Natural killer cell (primary cell): Measurements from ENCODE around the gene RTN4IP1. TPM values are rescaled to one million over a fixed set of nuclear protein-coding genes. Genes with fewer than 3 reads are reported as not detected.

ENCODE experiments used
- ATAC-seq, 3 donors: fragments of 150-1000 bp in 2 of 3; fragments of 200-7000 bp in 1 of 3; cut with Tn5 transposase; 1 replicate in 1 of 3; 2 replicates in 2 of 3; pipeline ENCODE4 v1.10.0; 2021; ENCODE audit warnings: mild to moderate bottlenecking in 2 of 3, moderate library complexity in 2 of 3
- DNase-seq, 2 donors: peaks; one replicate each; pipeline versions ENCODE4 v3.0.0 to v3.0.0-alpha.2; 2013 to 2021; ENCODE audit warnings: mixed read lengths in 1 of 2
- H3K27ac ChIP-seq: one replicate; pipeline ENCODE4 v1.5.1; 2013; ENCODE audit warnings: mild to moderate bottlenecking, low read length
- H3K27me3 ChIP-seq: one replicate; pipeline ENCODE4 v1.6.1; 2013; ENCODE audit warnings: low read length; ENCODE audit not compliant: control insufficient read depth, insufficient read depth
- H3K36me3 ChIP-seq: one replicate; pipeline ENCODE4 v1.6.1; 2013; ENCODE audit warnings: low read length; ENCODE audit not compliant: control insufficient read depth, insufficient read depth
- H3K4me1 ChIP-seq: one replicate; pipeline ENCODE4 v1.6.1; 2013; ENCODE audit warnings: low read length; ENCODE audit not compliant: control insufficient read depth, insufficient read depth
- H3K4me3 ChIP-seq: one replicate; pipeline ENCODE4 v1.5.1; 2013; ENCODE audit warnings: low read length
- H3K9me3 ChIP-seq: one replicate; pipeline ENCODE4 v1.6.1; 2013; ENCODE audit warnings: low read length; ENCODE audit not compliant: control insufficient read depth, insufficient read depth
- H3K27ac Mint-ChIP-seq, 2 donors: one replicate each; pipeline ENCODE4 v1.8.0; 2022; ENCODE audit warnings: mild to moderate bottlenecking in 2 of 2, mixed read lengths in 2 of 2, moderate library complexity in 1 of 2
- H3K27me3 Mint-ChIP-seq, 2 donors: one replicate each; pipeline ENCODE4 v1.8.0; 2022; ENCODE audit warnings: low read depth in 2 of 2, mixed read lengths in 2 of 2
- H3K36me3 Mint-ChIP-seq: one replicate; pipeline ENCODE4 v1.8.0; 2022; ENCODE audit warnings: mixed read lengths
- H3K4me1 Mint-ChIP-seq, 2 donors: one replicate each; pipeline ENCODE4 v1.8.0; 2022; ENCODE audit warnings: mixed read lengths in 2 of 2
- H3K4me3 Mint-ChIP-seq: one replicate; pipeline ENCODE4 v1.8.0; 2022; ENCODE audit warnings: mild to moderate bottlenecking, moderate library complexity, mixed read lengths
- H3K9me3 Mint-ChIP-seq, 2 donors: one replicate each; pipeline ENCODE4 v1.8.0; 2022; ENCODE audit warnings: mixed read lengths in 2 of 2
- CTCF ChIP-seq: fragments of 200-600 bp; IDR thresholded peaks from one replicate; pipeline ENCODE4 v1.8.0; 2022; ENCODE audit warnings: antibody characterized with exemption
- WGBS: methylation state at CpG from one replicate; pipeline ENCODE4 v1.1.7; 2013; ENCODE audit warnings: missing lambda C conversion rate; ENCODE audit not compliant: insufficient coverage; 5-methylcytosine and 5-hydroxymethylcytosine counted together
- intact Hi-C: fragments of 100-400 bp; cut with micrococcal nuclease; formaldehyde crosslinking; loops from one replicate; pipeline ENCODE4 v1.14.2; 2022
- total RNA-seq, 4 donors: library from RNA; stranded (reverse); fragments of 120-200 nt in 1 of 4; gene quantifications; one replicate each; pipeline versions ENCODE4 v1.2.3 to v1.2.4, GENCODE V29; 2013 to 2022

RTN4IP1 gene
- total RNA-seq, 3 donors from 2014 or later (not counting 1 experiment from before 2014, with no cell fraction given): 2.9 to 5.5 (median 5.0) TPM

GRCh38 chr6:106619223-106619622 is 10.1 kb downstream of the RTN4IP1 start:
- Histone ChIP-seq H3K4me3 (no peak overlapping the region), H3K27me3 (no peaks in the 10 kb centered on the region), H3K4me1 (no peaks in the 10 kb centered on the region), H3K36me3 (peaks cover 8% of the 10 kb centered on the region), H3K9me3 (no peaks in the 10 kb centered on the region), H3K27ac (no peak overlapping the region)
- no peaks in the 10 kb centered on the region for H3K9me3 Mint-ChIP-seq
- H3K27ac Mint-ChIP-seq: no peak overlapping the region
- TF ChIP-seq CTCF: no peak
- no peaks in the 10 kb centered on the region for H3K36me3 Mint-ChIP-seq
- DNase-seq: no peak
- H3K4me1 Mint-ChIP-seq: no peaks in the 10 kb centered on the region
- intact Hi-C loops: no loop called here
- no peaks in the 10 kb centered on the region for H3K27me3 Mint-ChIP-seq
- no peak for ATAC-seq
- H3K4me3 Mint-ChIP-seq: no peak overlapping the region
- 58% methylated on average over 1 of the region's 1 CpG for WGBS

GRCh38 chr6:106618324-106618723 is 11.0 kb downstream of the RTN4IP1 start:
- no peaks in the 10 kb centered on the region for H3K27me3 ChIP-seq
- H3K4me1 ChIP-seq: no peaks in the 10 kb centered on the region
- H3K36me3 ChIP-seq: peaks cover 8% of the 10 kb centered on the region
- Mint-ChIP-seq H3K27ac (no peak overlapping the region), H3K9me3 (no peaks in the 10 kb centered on the region), H3K36me3 (no peaks in the 10 kb centered on the region), H3K27me3 (no peaks in the 10 kb centered on the region), H3K4me3 (no peak overlapping the region), H3K4me1 (no peaks in the 10 kb centered on the region)
- no peak for TF ChIP-seq CTCF
- ATAC-seq: no peak
- no peak overlapping the region for H3K27ac ChIP-seq
- H3K4me3 ChIP-seq: no peak overlapping the region
- intact Hi-C loops: no loop called here
- no peak for DNase-seq
- 72% methylated on average over 3 of the region's 3 CpGs for whole genome bisulfite sequencing
- H3K9me3 ChIP-seq: no peaks in the 10 kb centered on the region

GRCh38 chr6:106617857-106618256 is 11.4 kb downstream of the RTN4IP1 start:
- Histone ChIP-seq H3K9me3 (no peaks in the 10 kb centered on the region), H3K4me3 (no peak overlapping the region), H3K36me3 (peaks cover 8% of the 10 kb centered on the region), H3K4me1 (no peaks in the 10 kb centered on the region), H3K27ac (no peak overlapping the region), H3K27me3 (no peaks in the 10 kb centered on the region)
- no peak for ATAC-seq
- Mint-ChIP-seq H3K27me3 (no peaks in the 10 kb centered on the region), H3K4me1 (no peaks in the 10 kb centered on the region), H3K36me3 (no peaks in the 10 kb centered on the region), H3K9me3 (no peaks in the 10 kb centered on the region), H3K4me3 (no peak overlapping the region), H3K27ac (no peak overlapping the region)
- no peak for DNase-seq
- intact Hi-C loops: no loop called here
- no peak for TF ChIP-seq CTCF
- WGBS: no CpG with 5 or more reads among the region's 1 CpG

GRCh38 chr6:106617302-106617701 is 12.0 kb downstream of the RTN4IP1 start:
- no peaks in the 10 kb centered on the region for H3K9me3 Mint-ChIP-seq
- no peak for ATAC-seq
- H3K27me3 Mint-ChIP-seq: no peaks in the 10 kb centered on the region
- intact Hi-C loops: no loop called here
- TF ChIP-seq CTCF: no peak
- Histone ChIP-seq H3K4me1 (no peaks in the 10 kb centered on the region), H3K27ac (no peak overlapping the region), H3K9me3 (no peaks in the 10 kb centered on the region), H3K36me3 (peaks cover 8% of the 10 kb centered on the region), H3K4me3 (no peak overlapping the region), H3K27me3 (no peaks in the 10 kb centered on the region)
- no peak for DNase-seq
- H3K4me1 Mint-ChIP-seq: no peaks in the 10 kb centered on the region
- no peak overlapping the region for H3K27ac Mint-ChIP-seq
- no peak overlapping the region for H3K4me3 Mint-ChIP-seq
- H3K36me3 Mint-ChIP-seq: no peaks in the 10 kb centered on the region
